Suprapubic skin (tissue), 4 donors: Measurements from ENCODE around the gene GPA33. TPM values are rescaled to one million over a fixed set of nuclear protein-coding genes. Genes with fewer than 3 reads are reported as not detected.
A peak's percentile ranks its signal among the peaks of the same experiment; 100 is the strongest.

ENCODE experiments used
- DNase-seq, 2 donors: peaks; one replicate each; pipeline ENCODE4 v3.0.0-alpha.2; 2019; ENCODE audit warnings: low spot score in 2 of 2
- H3K27ac ChIP-seq: fragments of 200-600 bp; sonication (generic); one replicate; pipeline ENCODE4 v1.5.1; 2019
- H3K27me3 ChIP-seq: fragments of 200-600 bp; sonication (generic); one replicate; pipeline ENCODE4 v1.5.1; 2019
- H3K36me3 ChIP-seq: fragments of 200-600 bp; sonication (generic); one replicate; pipeline ENCODE4 v1.5.1; 2019
- H3K4me1 ChIP-seq: fragments of 200-600 bp; sonication (generic); one replicate; pipeline ENCODE4 v1.5.1; 2019
- H3K4me3 ChIP-seq: fragments of 200-600 bp; sonication (generic); one replicate; pipeline ENCODE4 v1.5.1; 2019; ENCODE audit warnings: mild to moderate bottlenecking
- H3K9me3 ChIP-seq: fragments of 200-600 bp; sonication (generic); one replicate; pipeline ENCODE4 v1.5.1; 2019
- EP300 ChIP-seq: sonication (generic); formaldehyde crosslinking; IDR thresholded peaks from one replicate; pipeline ENCODE4 v1.6.1; 2017; ENCODE audit warnings: antibody characterized with exemption
- POLR2A ChIP-seq, 2 donors: fragments of 450-650 bp; IDR thresholded peaks; one replicate each; pipeline ENCODE4 v1.6.1; 2017; ENCODE audit warnings: antibody characterized with exemption in 2 of 2, mild to moderate bottlenecking in 2 of 2, moderate library complexity in 2 of 2
- POLR2AphosphoS5 ChIP-seq, 3 donors: sonication (generic); formaldehyde crosslinking; IDR thresholded peaks; one replicate each; pipeline ENCODE4 v1.6.1; 2017; ENCODE audit warnings: antibody characterized with exemption in 3 of 3
- WGBS: methylation state at CpG from one replicate; pipeline ENCODE4 v1.1.5; 2018; 5-methylcytosine and 5-hydroxymethylcytosine counted together
- total RNA-seq, 4 donors: library from RNA; depleted of rRNA; stranded (reverse); fragments of >200 nt; gene quantifications; one replicate each; pipeline ENCODE4 v1.1.0, GENCODE V29; 2016
- TF ChIP-seq, protein P1 (sequence below), 2 donors: fragments of 200-600 bp in 1 of 2; fragments of 450-650 bp in 1 of 2; sonication (generic) in 1 of 2; IDR thresholded peaks; one replicate each; pipeline ENCODE4 v1.5.1; 2016 to 2019; ENCODE audit warnings: antibody characterized with exemption in 2 of 2, mild to moderate bottlenecking in 1 of 2, moderate library complexity in 1 of 2

The GPA33 gene
- total RNA-seq, 4 donors from 2014 or later, result 0.15 TPM; not detected in 3

DNA sequence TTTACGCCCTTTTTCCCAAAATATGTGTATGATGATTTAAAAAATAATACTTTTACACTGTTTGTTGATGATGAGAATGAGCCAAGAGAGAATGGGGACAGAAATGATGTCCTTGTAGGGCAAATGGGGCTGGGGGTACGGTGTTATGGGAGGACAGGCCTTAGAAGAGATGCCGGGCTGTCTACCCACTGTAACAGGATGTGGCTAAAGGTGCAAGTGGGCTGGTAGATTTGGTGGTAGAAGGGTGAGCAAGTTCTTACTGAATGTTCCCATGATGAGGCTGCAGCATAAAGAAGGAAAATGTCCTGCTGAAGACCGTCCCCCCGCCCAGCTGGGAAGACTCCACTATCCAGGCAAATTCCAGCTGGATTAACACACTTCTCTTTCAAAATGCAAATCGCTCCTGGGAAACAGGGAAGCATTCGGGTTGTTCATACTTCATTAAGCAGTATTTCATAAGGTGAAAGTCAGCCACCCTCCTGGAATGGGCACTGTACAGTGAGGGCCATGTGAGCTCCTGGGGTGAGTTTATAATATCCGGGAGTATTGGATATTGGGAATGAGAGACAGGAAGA lies 14.0 kb downstream of the GPA33 start:
- DNase-seq, result no peak
- Histone ChIP-seq H3K4me1 (no peaks in the 10 kb centered on the region), H3K36me3 (no peaks in the 10 kb centered on the region), H3K27ac (no peak overlapping the region), H3K27me3 (peaks cover 16% of the 10 kb centered on the region), H3K4me3 (no peak overlapping the region), H3K9me3 (no peaks in the 10 kb centered on the region)
- TF ChIP-seq POLR2A (IDR thresholded peaks at IDR 0.05) (no peak), POLR2AphosphoS5 (IDR thresholded peaks at IDR 0.05) (no peak), EP300 (no peak)
- TF ChIP-seq, protein P1, sequence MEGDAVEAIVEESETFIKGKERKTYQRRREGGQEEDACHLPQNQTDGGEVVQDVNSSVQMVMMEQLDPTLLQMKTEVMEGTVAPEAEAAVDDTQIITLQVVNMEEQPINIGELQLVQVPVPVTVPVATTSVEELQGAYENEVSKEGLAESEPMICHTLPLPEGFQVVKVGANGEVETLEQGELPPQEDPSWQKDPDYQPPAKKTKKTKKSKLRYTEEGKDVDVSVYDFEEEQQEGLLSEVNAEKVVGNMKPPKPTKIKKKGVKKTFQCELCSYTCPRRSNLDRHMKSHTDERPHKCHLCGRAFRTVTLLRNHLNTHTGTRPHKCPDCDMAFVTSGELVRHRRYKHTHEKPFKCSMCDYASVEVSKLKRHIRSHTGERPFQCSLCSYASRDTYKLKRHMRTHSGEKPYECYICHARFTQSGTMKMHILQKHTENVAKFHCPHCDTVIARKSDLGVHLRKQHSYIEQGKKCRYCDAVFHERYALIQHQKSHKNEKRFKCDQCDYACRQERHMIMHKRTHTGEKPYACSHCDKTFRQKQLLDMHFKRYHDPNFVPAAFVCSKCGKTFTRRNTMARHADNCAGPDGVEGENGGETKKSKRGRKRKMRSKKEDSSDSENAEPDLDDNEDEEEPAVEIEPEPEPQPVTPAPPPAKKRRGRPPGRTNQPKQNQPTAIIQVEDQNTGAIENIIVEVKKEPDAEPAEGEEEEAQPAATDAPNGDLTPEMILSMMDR (IDR thresholded peaks at IDR 0.05), result no peak
- 84% methylated on average over 8 of the region's 8 CpGs for WGBS

- TF ChIP-seq POLR2AphosphoS5 (IDR thresholded peaks at IDR 0.05) (no peak), EP300 (no peak), POLR2A (IDR thresholded peaks at IDR 0.05) (no peak)
- TF ChIP-seq, protein P1 (IDR thresholded peaks at IDR 0.05), result no peak
- Histone ChIP-seq H3K4me1 (peaks cover 7% of the 10 kb centered on the region), H3K4me3 (no peak overlapping the region), H3K27ac (no peak overlapping the region), H3K36me3 (no peaks in the 10 kb centered on the region), H3K27me3 (peaks cover 3% of the 10 kb centered on the region), H3K9me3 (no peaks in the 10 kb centered on the region)
- DNase-seq, result no peak
- WGBS, result 95% methylated on average over 8 of the region's 8 CpGs
Observed at GRCh38 chr1:167071286-167071685, 18.9 kb downstream of the GPA33 start.

DNA sequence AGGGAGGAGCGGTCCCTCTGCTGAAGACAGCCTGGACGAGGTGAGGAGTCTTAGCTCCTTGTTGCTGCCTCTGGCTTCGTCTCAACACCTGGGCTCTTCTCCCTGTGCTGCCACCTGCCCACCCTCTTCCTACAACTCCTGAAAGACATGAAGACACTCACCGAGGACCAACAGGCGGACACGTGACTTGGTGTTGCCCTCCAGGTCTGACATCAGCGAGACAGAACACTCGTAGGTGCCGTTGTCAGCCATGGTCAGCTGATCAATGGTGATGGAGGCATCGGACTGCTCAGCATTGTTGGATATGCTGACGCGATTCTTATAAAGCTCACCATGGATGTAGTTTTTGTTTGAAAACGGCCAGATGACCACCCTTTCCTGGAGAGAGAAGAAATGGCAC lies 21.4 kb downstream of the GPA33 start:
- no peaks in the 10 kb centered on the region for H3K9me3 ChIP-seq
- 83% methylated on average over 13 of the region's 13 CpGs for WGBS
- H3K4me1 ChIP-seq, result peaks cover 8% of the 10 kb centered on the region
- no peaks in the 10 kb centered on the region for H3K36me3 ChIP-seq
- no peak overlapping the region for H3K4me3 ChIP-seq
- H3K27ac ChIP-seq, result no peak overlapping the region
- H3K27me3 ChIP-seq, result no peaks in the 10 kb centered on the region
- no peak for TF ChIP-seq POLR2AphosphoS5 (IDR thresholded peaks at IDR 0.05)
- DNase-seq, result no peak

- Histone ChIP-seq H3K4me1 (peaks cover 8% of the 10 kb centered on the region), H3K27ac (no peak overlapping the region), H3K4me3 (no peak overlapping the region), H3K36me3 (no peaks in the 10 kb centered on the region), H3K9me3 (no peaks in the 10 kb centered on the region), H3K27me3 (peaks cover 3% of the 10 kb centered on the region)
- 77% methylated on average over 3 of the region's 3 CpGs for WGBS
- TF ChIP-seq POLR2AphosphoS5 (IDR thresholded peaks at IDR 0.05) (no peak), POLR2A (IDR thresholded peaks at IDR 0.05) (no peak), EP300 (no peak)
- TF ChIP-seq, protein P1 (IDR thresholded peaks at IDR 0.05), result no peak
- no peak for DNase-seq
Observed at GRCh38 chr1:167067904-167068303, 22.3 kb downstream of the GPA33 start.

GRCh38 chr1:167066333-167067122 lies 23.6 kb downstream of the GPA33 start:
- Histone ChIP-seq H3K27me3 (peaks cover 3% of the 10 kb centered on the region), H3K4me1 (peaks cover 8% of the 10 kb centered on the region), H3K4me3 (peak overlapping the region; percentile 37), H3K27ac (no peak overlapping the region), H3K36me3 (no peaks in the 10 kb centered on the region), H3K9me3 (no peaks in the 10 kb centered on the region)
- TF ChIP-seq EP300 (no peak), POLR2A (IDR thresholded peaks at IDR 0.05) (no peak), POLR2AphosphoS5 (IDR thresholded peaks at IDR 0.05) (no peak)
- TF ChIP-seq, protein P1 (IDR thresholded peaks at IDR 0.05), result peak; percentile 87 to 97
- WGBS, result 10% methylated on average over 21 of the region's 31 CpGs
- peak in 1 of 2 donors; percentile 80 for DNase-seq
